ENCODE data around the gene MCF2L2. TPM values are rescaled to one million over a fixed set of nuclear protein-coding genes. Genes with fewer than 3 reads are reported as not detected.

Gene MCF2L2
- total and polyA plus RNA-seq, 2 experiments from 2014 or later, result 6.7 to 14.6 TPM

- Histone ChIP-seq H3K4me2 (no peak overlapping the region), H3K27ac (ENCODE audit: low read depth) (no peak overlapping the region), H2AFZ (no peak overlapping the region), H3K4me3 (no peak overlapping the region), H4K20me1 (replicated peaks; ENCODE audit: insufficient read depth) (no peaks in the 10 kb centered on the region), H3K27me3 (ENCODE audit: insufficient read depth) (no peaks in the 10 kb centered on the region), H3K79me2 (replicated peaks; ENCODE audit: insufficient read depth) (no peaks in the 10 kb centered on the region), H3F3A (replicated peaks; ENCODE audit: low read depth) (no peaks in the 10 kb centered on the region; the same call in 1 of the 2 replicates), H3K9me2 (ENCODE audit: insufficient read depth) (no peaks in the 10 kb centered on the region), H3K36me3 (ENCODE audit: insufficient read depth) (no peaks in the 10 kb centered on the region), H3K4me1 (ENCODE audit: insufficient read depth) (peaks cover 27% of the 10 kb centered on the region)
- no peaks in the 10 kb centered on the region for H3K36me3 Mint-ChIP-seq (ENCODE audit: low read depth)
- no peak overlapping the region for H3K4me3 Mint-ChIP-seq
- H3K27ac Mint-ChIP-seq, result no peak overlapping the region
- TF ChIP-seq NANOG (IDR thresholded peaks at IDR 0.05; ENCODE audit: borderline replicate concordance) (no peak), CREB1 (CRISPR knock-in tag; IDR thresholded peaks at IDR 0.05; ENCODE audit: low read depth) (no peak), ZNF462 (CRISPR knock-in tag; IDR thresholded peaks at IDR 0.05) (no peak), ETS1 (IDR thresholded peaks at IDR 0.05) (no peak), JUNB (IDR thresholded peaks at IDR 0.05; ENCODE audit: unreplicated experiment) (no peak), STAT1 (IDR thresholded peaks at IDR 0.05; ENCODE audit: unreplicated experiment) (no peak), EZH2 (IDR thresholded peaks at IDR 0.05; ENCODE audit: low read depth, unreplicated experiment) (no peak), POLR2AphosphoS5 (IDR thresholded peaks at IDR 0.05; ENCODE audit: low read depth) (no peak), ZNF114 (CRISPR knock-in tag; IDR thresholded peaks at IDR 0.05) (no peak), CTCF (conservative IDR thresholded peaks at IDR 0.05; ENCODE audit: low read depth in 2 of 2) (no peak), ZNF331 (CRISPR knock-in tag; IDR thresholded peaks at IDR 0.05; ENCODE audit: low read depth) (no peak), EZH2phosphoT487 (IDR thresholded peaks at IDR 0.05; ENCODE audit: unreplicated experiment) (no peak), REST (IDR thresholded peaks at IDR 0.05; ENCODE audit: unreplicated experiment) (no peak)
- ATAC-seq (no peak), DNase-seq (ENCODE audit: low spot score) (no peak)
- H3K9me3 Mint-ChIP-seq, result no peaks in the 10 kb centered on the region
- H3K4me1 Mint-ChIP-seq, result peaks cover 30% of the 10 kb centered on the region
- peaks cover 8% of the 10 kb centered on the region for H3K27me3 Mint-ChIP-seq (ENCODE audit: insufficient read depth, low read depth, poor library complexity)
Measured at GRCh38 chr3:183329543-183329942, 98.9 kb downstream of the MCF2L2 start.

Data from GM23338 (cell line).